Occipital lobe (tissue), 2 donors: ENCODE measurements around the gene SMYD3. TPM values are rescaled to one million over a fixed set of nuclear protein-coding genes. Genes with fewer than 3 reads are reported as not detected.
"Not testable (repeated sequence)": the region's sequence is repeated elsewhere in the genome, so short reads cannot be mapped to it uniquely, and the experiment has no call there.

ENCODE experiments used
- DNase-seq: peaks from one replicate; lab custom pipeline; 2025; lab: John Stamatoyannopoulos, UW
- total RNA-seq: library from RNA; depleted of rRNA; stranded (reverse); fragments of >200 nt; gene quantifications from one replicate; pipeline ENCODE4 v1.2.3, GENCODE V29; 2014

The SMYD3 gene
- total RNA-seq, 1 donor from 2014 or later = 25.3 TPM

GRCh38 chr1:245742896-245743295 is 764.2 kb downstream of the SMYD3 start:
- no peak for DNase-seq

GRCh38 chr1:245740336-245740735 is 766.7 kb downstream of the SMYD3 start:
- DNase-seq = not testable (repeated sequence)

- DNase-seq = no peak
Measured at GRCh38 chr1:245730801-245731200, 776.3 kb downstream of the SMYD3 start.

GRCh38 chr1:245728035-245728434 is 779.0 kb downstream of the SMYD3 start:
- not testable (repeated sequence) for DNase-seq

GRCh38 chr1:245721488-245721887 is 785.6 kb downstream of the SMYD3 start:
- DNase-seq = no peak

GRCh38 chr1:245718951-245719350 is 788.1 kb downstream of the SMYD3 start:
- DNase-seq = no peak

- no peak for DNase-seq
Measured at GRCh38 chr1:245718123-245718522, 789.0 kb downstream of the SMYD3 start.

GRCh38 chr1:245717611-245718010 is 789.5 kb downstream of the SMYD3 start:
- no peak for DNase-seq

- DNase-seq = no peak
Measured at GRCh38 chr1:245716561-245716960, 790.5 kb downstream of the SMYD3 start.

GRCh38 chr1:245715970-245716369 is 791.1 kb downstream of the SMYD3 start:
- DNase-seq = no peak

- no peak for DNase-seq
Measured at GRCh38 chr1:245715291-245715701, 791.8 kb downstream of the SMYD3 start.

- DNase-seq = not testable (repeated sequence)
Measured at GRCh38 chr1:245714027-245714426, 793.1 kb downstream of the SMYD3 start.

GRCh38 chr1:245710961-245711903 is 795.8 kb downstream of the SMYD3 start:
- no peak for DNase-seq

- DNase-seq = no peak
Measured at GRCh38 chr1:245707941-245708340, 799.1 kb downstream of the SMYD3 start.

- DNase-seq = no peak
Measured at GRCh38 chr1:245704765-245705164, 802.3 kb downstream of the SMYD3 start.

GRCh38 chr1:245704341-245704740 is 802.7 kb downstream of the SMYD3 start:
- DNase-seq = no peak

- no peak for DNase-seq
Measured at GRCh38 chr1:245702346-245702745, 804.7 kb downstream of the SMYD3 start.

GRCh38 chr1:245701631-245702030 is 805.4 kb downstream of the SMYD3 start:
- DNase-seq = no peak

GRCh38 chr1:245700631-245701030 is 806.4 kb downstream of the SMYD3 start:
- no peak for DNase-seq
